Psoas muscle (tissue), 8 donors: Measurements from ENCODE around the gene MICU2. TPM values are rescaled to one million over a fixed set of nuclear protein-coding genes. Genes with fewer than 3 reads are reported as not detected.

Source experiments
- ATAC-seq, 4 donors: fragments of 200-7000 bp; cut with Tn5 transposase; one replicate each; pipeline ENCODE4 v1.9.1; 2020; ENCODE audit warnings: moderate library complexity in 3 of 4, mild to moderate bottlenecking in 2 of 4
- DNase-seq, 2 donors: peaks; one replicate each; pipeline ENCODE4 v3.0.0-alpha.2; 2020
- H3K27ac ChIP-seq: fragments of 200-600 bp; one replicate; pipeline ENCODE4 v1.8.0; 2022
- H3K27me3 ChIP-seq, 3 donors: fragments of 200-600 bp in 1 of 3; one replicate each; pipeline versions ENCODE4 v1.6.1 to v1.8.0; 2013 to 2022; ENCODE audit warnings: low read length in 2 of 3, mild to moderate bottlenecking in 2 of 3, moderate library complexity in 1 of 3; ENCODE audit not compliant: insufficient read depth in 3 of 3
- H3K36me3 ChIP-seq, 2 donors: fragments of 200-600 bp in 1 of 2; one replicate each; pipeline versions ENCODE4 v1.6.1 to v1.8.0; 2013 to 2022; ENCODE audit warnings: low read depth in 1 of 2, mild to moderate bottlenecking in 1 of 2, moderate library complexity in 1 of 2; ENCODE audit not compliant: insufficient read depth in 1 of 2
- H3K4me1 ChIP-seq: fragments of 200-600 bp; one replicate; pipeline ENCODE4 v1.8.0; 2022
- H3K4me3 ChIP-seq: fragments of 200-600 bp; one replicate; pipeline ENCODE4 v1.8.0; 2022; ENCODE audit warnings: mild to moderate bottlenecking
- H3K9me3 ChIP-seq: fragments of 200-600 bp; one replicate; pipeline ENCODE4 v1.8.0; 2022
- WGBS, 3 donors: extraction: QIAGEN DNeasy Blood & Tissue Kit; methylation state at CpG; one replicate each; pipeline versions ENCODE4 v1.1.6 to v1.1.7; 2013; 5-methylcytosine and 5-hydroxymethylcytosine counted together
- intact Hi-C, 2 donors: fragments of 100-400 bp; cut with DNase I; formaldehyde crosslinking; loops; one replicate each; pipeline versions ENCODE4 v1.11.0 to v1.14.2; 2022
- polyA plus RNA-seq, 3 donors: library from polyadenylated mRNA; stranded (reverse); fragments of 200-250 nt; gene quantifications; one replicate each; pipeline ENCODE4 v1.2.3, GENCODE V29; 2013
- total RNA-seq, 4 donors: library from RNA; stranded (reverse); fragmentation: NEBNext Ultra II Directional in 2 of 4; extraction: Animal tissue kit (Norgen Biotek cat#: 25700) in 2 of 4; gene quantifications; one replicate each; pipeline versions ENCODE4 v1.2.1 to v1.2.4, GENCODE V29; 2021 to 2023
- TF ChIP-seq, protein P1 (sequence below): fragments of 200-600 bp; IDR thresholded peaks from one replicate; pipeline ENCODE4 v1.8.0; 2022; ENCODE audit warnings: antibody characterized with exemption
- donor health status: healthy with polysubstance abuse.
- donor health status: DM: no; HTN: no; CAD: no; lungs with moderate emphysema.
- donor health status: Bipolar disorder and iron deficiency.
- donor health status: healthy.
- donor health status: DM: yes; HTN: yes; CAD: no.
- donor health status: DM: no; HTN: no; CAD: no.
- donor health status: DM: no; HTN: no; CAD: no.
- donor health status: DM: yes; HTN: yes; CAD: no.

The MICU2 gene
- total and polyA plus RNA-seq, 7 donors: 43.6 to 51.2 (median 44.9) TPM

DNA sequence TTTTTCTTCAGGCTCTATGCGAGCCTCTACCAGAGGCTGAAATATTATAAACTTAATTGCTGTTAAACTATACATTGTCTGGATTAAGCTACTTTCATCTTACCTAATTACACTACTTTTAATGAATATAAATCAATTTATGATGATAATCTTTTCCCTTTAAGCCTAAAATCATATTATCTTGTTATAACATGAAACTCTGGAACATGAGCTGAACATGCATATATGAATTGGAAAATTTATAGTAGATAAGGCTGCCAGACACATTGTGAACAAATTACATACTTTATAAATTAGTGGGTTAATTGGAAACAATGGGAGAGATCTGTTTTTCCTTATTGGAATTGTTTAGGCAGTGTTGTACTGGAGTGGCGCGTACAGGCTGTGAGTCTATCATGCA, 99.6 kb downstream of the MICU2 start:
- 97% methylated on average over 3 of the region's 3 CpGs for WGBS, 3 donors
- H3K36me3 ChIP-seq: peaks cover under 1 to 45% of the 10 kb centered on the region in 2 donors
- no peaks in the 10 kb centered on the region for H3K4me1 ChIP-seq
- no peak overlapping the region for H3K4me3 ChIP-seq
- no peak for DNase-seq
- intact Hi-C loops: no loop called here
- TF ChIP-seq, protein P1, sequence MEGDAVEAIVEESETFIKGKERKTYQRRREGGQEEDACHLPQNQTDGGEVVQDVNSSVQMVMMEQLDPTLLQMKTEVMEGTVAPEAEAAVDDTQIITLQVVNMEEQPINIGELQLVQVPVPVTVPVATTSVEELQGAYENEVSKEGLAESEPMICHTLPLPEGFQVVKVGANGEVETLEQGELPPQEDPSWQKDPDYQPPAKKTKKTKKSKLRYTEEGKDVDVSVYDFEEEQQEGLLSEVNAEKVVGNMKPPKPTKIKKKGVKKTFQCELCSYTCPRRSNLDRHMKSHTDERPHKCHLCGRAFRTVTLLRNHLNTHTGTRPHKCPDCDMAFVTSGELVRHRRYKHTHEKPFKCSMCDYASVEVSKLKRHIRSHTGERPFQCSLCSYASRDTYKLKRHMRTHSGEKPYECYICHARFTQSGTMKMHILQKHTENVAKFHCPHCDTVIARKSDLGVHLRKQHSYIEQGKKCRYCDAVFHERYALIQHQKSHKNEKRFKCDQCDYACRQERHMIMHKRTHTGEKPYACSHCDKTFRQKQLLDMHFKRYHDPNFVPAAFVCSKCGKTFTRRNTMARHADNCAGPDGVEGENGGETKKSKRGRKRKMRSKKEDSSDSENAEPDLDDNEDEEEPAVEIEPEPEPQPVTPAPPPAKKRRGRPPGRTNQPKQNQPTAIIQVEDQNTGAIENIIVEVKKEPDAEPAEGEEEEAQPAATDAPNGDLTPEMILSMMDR: no peak
- no peak for ATAC-seq
- no peaks in the 10 kb centered on the region for H3K27me3 ChIP-seq
- no peaks in the 10 kb centered on the region for H3K9me3 ChIP-seq
- H3K27ac ChIP-seq: no peak overlapping the region

DNA sequence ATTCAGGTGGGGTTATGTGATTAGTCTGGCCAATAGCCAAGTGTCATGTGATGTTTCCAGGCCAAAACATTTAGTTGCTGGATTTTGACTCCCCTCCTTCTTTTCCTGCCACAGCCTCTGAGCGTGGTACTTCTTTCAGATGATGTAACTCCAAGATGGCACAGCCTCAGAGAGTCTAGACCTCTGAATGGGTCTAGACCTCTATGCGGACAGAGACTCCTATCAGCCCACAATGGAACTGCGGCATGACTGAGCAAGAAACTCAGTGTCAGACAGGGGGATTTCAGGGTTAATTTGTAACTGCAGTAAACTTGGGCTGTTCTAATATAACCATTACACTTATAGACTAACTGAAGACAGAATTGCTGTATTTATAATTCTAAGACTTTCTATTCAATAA, 102.3 kb downstream of the MICU2 start:
- Histone ChIP-seq H3K36me3 (peaks cover 0 to 37% of the 10 kb centered on the region in 2 donors), H3K4me3 (no peak overlapping the region), H3K9me3 (no peaks in the 10 kb centered on the region), H3K27me3 (no peaks in the 10 kb centered on the region), H3K27ac (no peak overlapping the region), H3K4me1 (no peaks in the 10 kb centered on the region)
- DNase-seq (no peak), ATAC-seq (no peak)
- 93 to 96% (median 93%) methylated on average over 3 of the region's 3 CpGs for WGBS, 3 donors
- TF ChIP-seq, protein P1: no peak
- intact Hi-C loops: no loop called here

DNA sequence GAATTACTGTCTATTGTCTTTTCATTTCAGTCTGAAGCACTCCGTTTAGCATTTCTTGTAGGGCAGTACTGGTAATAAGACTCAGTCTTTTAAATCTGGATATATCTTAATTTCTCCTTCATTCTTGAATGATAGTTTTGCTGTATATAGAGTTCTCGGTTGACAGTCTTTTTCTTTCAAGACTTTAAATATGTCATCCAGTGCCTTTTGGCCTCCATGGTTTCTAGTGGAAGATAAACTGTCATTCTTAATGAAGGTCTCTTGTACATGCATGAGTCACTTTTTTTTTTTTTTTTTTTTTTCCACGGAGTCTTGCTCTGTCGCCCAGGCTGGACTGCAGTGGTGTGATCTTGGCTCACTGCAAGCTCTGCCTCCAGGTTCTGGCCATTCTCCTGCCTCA, 117.6 kb downstream of the MICU2 start:
- intact Hi-C loops: no loop called here
- 94 to 99% (median 98%) methylated on average over 3 to 4 of the region's 4 CpGs for WGBS, 3 donors
- DNase-seq: no peak

DNA sequence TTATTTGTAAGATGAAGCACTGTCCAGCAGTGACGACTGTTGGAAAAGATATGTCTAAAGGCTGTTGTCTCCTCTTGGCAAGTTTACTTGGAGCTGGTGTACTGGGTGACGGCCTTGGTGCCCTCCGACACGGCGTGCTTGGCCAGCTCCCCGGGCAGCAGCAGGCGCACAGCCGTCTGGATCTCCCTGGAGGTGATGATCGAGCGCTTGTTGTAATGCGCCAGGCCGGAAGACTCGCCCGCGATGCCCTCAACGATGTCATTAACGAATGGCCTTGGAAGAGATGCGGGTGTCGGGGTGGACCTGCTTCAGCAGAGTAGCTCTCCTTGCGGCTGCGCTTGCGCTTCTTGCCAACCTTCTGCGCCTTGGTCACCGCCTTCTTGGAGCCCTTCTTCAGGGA, 120.2 kb downstream of the MICU2 start:
- Histone ChIP-seq H3K27me3 (no peaks in the 10 kb centered on the region), H3K9me3 (peaks cover 25% of the 10 kb centered on the region), H3K36me3 (no peaks in the 10 kb centered on the region), H3K4me3 (no peak overlapping the region), H3K4me1 (no peaks in the 10 kb centered on the region), H3K27ac (no peak overlapping the region)
- intact Hi-C loops: no loop called here
- WGBS, 3 donors: 76 to 86% (median 82%) methylated on average over 24 of the region's 24 CpGs
- ATAC-seq (peak in 1 of 4 donors; percentile 15), DNase-seq (no peak)
- TF ChIP-seq, protein P1: no peak

More for the DNA sequence above, 117.6 kb downstream of the MICU2 start:
- Histone ChIP-seq H3K27me3 (no peaks in the 10 kb centered on the region), H3K4me1 (no peaks in the 10 kb centered on the region), H3K27ac (no peak overlapping the region), H3K36me3 (peaks cover 7 to 10% of the 10 kb centered on the region in 2 donors), H3K9me3 (peaks cover 30% of the 10 kb centered on the region), H3K4me3 (no peak overlapping the region)
- ATAC-seq: no peak
- TF ChIP-seq, protein P1: no peak

DNA sequence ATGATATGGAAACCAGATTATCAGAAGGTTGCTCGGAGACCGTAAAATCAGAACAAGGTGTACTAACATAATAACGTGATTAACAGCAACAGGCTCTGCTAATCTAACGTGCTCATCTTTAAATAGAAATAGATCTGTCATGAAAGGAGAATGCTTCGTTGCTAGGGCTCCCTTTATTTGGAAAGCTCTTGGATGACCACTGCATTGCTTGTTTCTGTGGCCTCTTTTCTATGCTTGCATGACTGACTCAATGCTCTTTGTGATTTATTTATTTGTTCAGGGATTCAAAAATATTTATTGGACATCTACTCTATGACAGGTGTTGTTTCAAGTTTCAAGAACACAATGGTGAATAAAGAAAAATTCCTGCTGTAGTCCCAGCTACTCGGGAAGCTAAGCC, 122.6 kb downstream of the MICU2 start:
- no peaks in the 10 kb centered on the region for H3K36me3 ChIP-seq
- peak overlapping the region; percentile 76 for H3K27ac ChIP-seq
- intact Hi-C loops: no loop called here
- H3K9me3 ChIP-seq: peaks cover 8% of the 10 kb centered on the region
- peak; percentile 73 to 85 (median 82) for ATAC-seq
- no peaks in the 10 kb centered on the region for H3K27me3 ChIP-seq
- H3K4me1 ChIP-seq: peaks cover 7% of the 10 kb centered on the region
- 23 to 31% (median 28%) methylated on average over 6 of the region's 6 CpGs for WGBS, 3 donors
- H3K4me3 ChIP-seq: no peak overlapping the region
- TF ChIP-seq, protein P1: no peak
- DNase-seq: no peak
